K562 (cell line): ENCODE results near the gene ENO3. TPM values are rescaled to one million over a fixed set of nuclear protein-coding genes. Genes with fewer than 3 reads are reported as not detected.
A peak's percentile ranks its signal among the peaks of the same experiment; 100 is the strongest.

Source experiments
- FOXJ2 ChIP-seq: fragments of 200-800 bp; sonication (Bioruptor generic); IDR thresholded peaks from 2 replicates; pipeline ENCODE4 v1.6.1; 2016; ENCODE audit warnings: missing genetic modification characterization, missing compliant biosample characterization
- MTA3 ChIP-seq: fragments of 450-650 bp; formaldehyde crosslinking; IDR thresholded peaks from 2 replicates; pipeline ENCODE4 v1.6.1; 2017; ENCODE audit warnings: mild to moderate bottlenecking, borderline replicate concordance
- RAD21 ChIP-seq, 2 experiments: fragments of 250-450 bp in 1 of 2; fragments of 450-650 bp in 1 of 2; sonication (Bioruptor Pico) in 1 of 2; formaldehyde crosslinking in 1 of 2; IDR thresholded peaks in 1 of 2; conservative IDR thresholded peaks in 1 of 2; 2 replicates each; pipeline versions ENCODE4 v1.4.0 to v1.8.0; 2020 to 2022; ENCODE audit warnings: mild to moderate bottlenecking in 2 of 2, moderate library complexity in 1 of 2
- RBFOX2 ChIP-seq: fragments of 200-400 bp; formaldehyde crosslinking; IDR thresholded peaks from 2 replicates; pipeline ENCODE4 v1.6.1; 2017; ENCODE audit warnings: low read depth, mild to moderate bottlenecking, low read length, moderate library complexity
- REST ChIP-seq, 2 experiments: fragments of 450-650 bp; formaldehyde crosslinking in 1 of 2; IDR thresholded peaks; 2 replicates each; pipeline versions ENCODE4 v1.4.0 to v1.6.1; 2014 to 2020; ENCODE audit warnings: mild to moderate bottlenecking in 2 of 2, borderline replicate concordance in 1 of 2, low read depth in 1 of 2
- SAFB ChIP-seq: fragments of 200-400 bp; formaldehyde crosslinking; IDR thresholded peaks from 2 replicates; pipeline ENCODE4 v1.6.1; 2017; ENCODE audit warnings: low read depth, low read length, borderline replicate concordance
- TFAP4 ChIP-seq: sonication (generic); formaldehyde crosslinking; IDR thresholded peaks from 2 replicates; pipeline ENCODE4 v1.8.0; 2022; ENCODE audit warnings: missing genetic modification reagents, mild to moderate bottlenecking, moderate library complexity, borderline replicate concordance
- ZFX ChIP-seq: sonication (generic); formaldehyde crosslinking; IDR thresholded peaks from 2 replicates; pipeline ENCODE4 v1.8.0; 2022; ENCODE audit warnings: mild to moderate bottlenecking, missing genetic modification reagents, moderate library complexity
- polyA plus RNA-seq, 8 experiments: library from polyadenylated mRNA; depleted of rRNA in 4 of 8; stranded (reverse) in 5 of 8; unstranded in 3 of 8; fragments of >200 nt; fragmentation: Nextera tagmentation in 2 of 8; fragmentation: Illumina TruSeq in 1 of 8; extraction: Ambion mirVana in 2 of 8; extraction: Trizol in 1 of 8; gene quantifications; 2 replicates each; pipeline versions ENCODE4 v1.2.1 to v1.2.3, GENCODE V29; 2011 to 2014; ENCODE audit warnings: inconsistent platforms in 1 of 8, missing spikeins in 1 of 8
- total RNA-seq, 7 experiments: library from RNA; depleted of rRNA in 6 of 7; stranded (reverse); fragments of >200 nt in 6 of 7; fragmentation: Illumina TruSeq in 2 of 7; extraction: Trizol in 2 of 7; gene quantifications; 2 replicates each; pipeline versions ENCODE4 v1.2.1 to v1.2.3, GENCODE V29; 2011 to 2021; ENCODE audit warnings: low replicate concordance in 1 of 7
- TF ChIP-seq, protein P1 (sequence below), 2 experiments: IDR thresholded peaks; 2 replicates each; pipeline ENCODE4 v1.6.1; 2011; ENCODE audit warnings: borderline replicate concordance in 1 of 2, control low read depth in 1 of 2, low read depth in 1 of 2, low read length in 1 of 2, mild to moderate bottlenecking in 1 of 2, mixed read lengths in 1 of 2, moderate library complexity in 1 of 2; ENCODE audit not compliant: insufficient read depth in 1 of 2, insufficient read length in 1 of 2, poor library complexity in 1 of 2, severe bottlenecking in 1 of 2; ENCODE audit errors: extremely low read depth in 1 of 2

The ENO3 gene
- total and polyA plus RNA-seq, 9 of the 15 experiments (the other 6 are each of a cell fraction or from before 2014, with no cell fraction given), result 5.7 to 17.2 (median 9.9) TPM

DNA sequence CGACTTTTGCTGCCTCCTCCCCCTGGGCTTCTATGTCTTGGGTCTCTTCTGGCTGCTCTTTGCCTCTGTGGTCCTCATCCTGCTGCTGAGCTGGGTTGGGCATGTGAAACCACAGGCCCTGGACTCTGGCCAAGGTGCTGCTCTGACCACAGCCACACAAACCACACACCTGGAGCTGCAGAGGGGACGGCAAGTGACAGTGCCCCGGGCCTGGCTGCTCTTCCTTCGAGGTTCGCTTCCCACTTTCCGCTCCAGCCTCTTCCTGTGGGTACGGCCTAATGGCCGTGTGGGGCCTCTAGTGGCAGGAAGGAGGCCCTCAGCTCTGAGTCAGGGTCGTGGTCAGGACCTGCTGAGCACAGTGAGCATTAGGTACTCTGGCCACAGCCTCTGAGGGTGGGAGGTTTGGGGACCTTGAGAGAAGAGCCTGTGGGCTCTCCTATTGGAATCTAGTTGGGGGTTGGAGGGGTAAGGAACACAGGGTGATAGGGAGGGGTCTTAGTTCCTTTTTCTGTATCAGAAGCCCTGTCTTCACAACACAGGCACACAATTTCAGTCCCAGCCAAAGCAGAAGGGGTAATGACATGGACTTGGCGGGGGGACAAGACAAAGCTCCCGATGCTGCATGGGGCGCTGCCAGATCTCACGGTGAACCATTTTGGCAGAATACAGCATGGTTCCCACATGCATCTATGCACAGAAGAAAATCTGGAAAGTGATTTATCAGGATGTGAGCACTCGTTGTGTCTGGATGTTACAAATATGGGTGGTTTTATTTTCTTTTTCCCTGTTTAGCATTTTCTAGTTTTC lies 16.5 kb upstream of the ENO3 start (continued):
- TF ChIP-seq REST (IDR thresholded peaks at IDR 0.05; ENCODE audit: borderline replicate concordance) (peak; percentile 26; the same call in 1 of the 2 replicates), REST (CRISPR knock-in tag; IDR thresholded peaks at IDR 0.05; ENCODE audit: low read depth) (no peak), RBFOX2 (peak; percentile 54), TFAP4 (CRISPR knock-in tag) (peak; percentile 39; the same call in 1 of the 2 replicates), ZFX (CRISPR knock-in tag) (0 out of 2 replicates have a peak, but pooled peaks have one; percentile 24), FOXJ2 (tag) (no peak), RAD21 (CRISPR knock-in tag; conservative IDR thresholded peaks at IDR 0.05 in 1 of 2, IDR thresholded peaks at IDR 0.05 in 1 of 2) (peak in 1 of 2 experiments; percentile 37; a peak in 2 of 4 replicates), MTA3 (no peak), SAFB (no peak)
- TF ChIP-seq, protein P1, sequence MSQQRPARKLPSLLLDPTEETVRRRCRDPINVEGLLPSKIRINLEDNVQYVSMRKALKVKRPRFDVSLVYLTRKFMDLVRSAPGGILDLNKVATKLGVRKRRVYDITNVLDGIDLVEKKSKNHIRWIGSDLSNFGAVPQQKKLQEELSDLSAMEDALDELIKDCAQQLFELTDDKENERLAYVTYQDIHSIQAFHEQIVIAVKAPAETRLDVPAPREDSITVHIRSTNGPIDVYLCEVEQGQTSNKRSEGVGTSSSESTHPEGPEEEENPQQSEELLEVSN (IDR thresholded peaks at IDR 0.05; ENCODE audit: borderline replicate concordance in 1 of 2, extremely low read depth in 1 of 2, insufficient read depth in 1 of 2, insufficient read length in 1 of 2, low read depth in 1 of 2, low read length in 1 of 2, poor library complexity in 1 of 2, severe bottlenecking in 1 of 2), result peak in 1 of 2 experiments; percentile 19
- TF ChIP-seq, all 486 proteins: peak for 16
